CD4-positive, alpha-beta T cell treated with Interleukin-15 for 4 hours (primary cell): ENCODE data around the gene TEX14.
"Not testable (repeated sequence)": the region's sequence is repeated elsewhere in the genome, so short reads cannot be mapped to it uniquely, and the experiment has no call there.

Experiments
- DNase-seq: peaks from one replicate; pipeline ENCODE4 v3.0.0-alpha.2; 2020; ENCODE audit warnings: low spot score

TEX14 gene

GRCh38 chr17:58692239-58693055, 602 bp upstream of the TEX14 start, which contains the start of gene RAD51C:
Gene RAD51C, plus strand, starts transcription at chr17:58692602. Its CDS starts 42 bp downstream, at chr17:58692644.
- peak; percentile 87 for DNase-seq

- not testable (repeated sequence) for DNase-seq
These were observed 1.8 kb downstream of the TEX14 start for GRCh38 chr17:58690033-58690432.

DNA sequence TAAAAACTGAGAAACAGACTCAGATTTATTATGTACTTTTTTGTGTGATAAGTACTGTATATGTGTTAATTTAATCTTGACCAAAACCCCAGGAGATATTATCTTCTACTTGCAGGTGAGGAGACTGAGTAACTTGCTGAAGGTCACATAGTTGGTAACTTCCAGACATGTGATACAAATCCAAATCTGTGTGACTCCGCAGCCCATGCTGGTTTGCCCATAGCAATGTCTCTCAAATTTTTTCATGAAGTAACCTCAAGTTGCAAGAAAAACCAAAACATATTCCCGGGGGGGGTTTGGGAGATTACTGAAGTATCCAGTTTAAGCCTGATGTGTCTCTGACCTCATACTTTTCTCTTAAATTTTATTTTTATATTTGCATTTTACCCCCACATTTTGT, 3.3 kb downstream of the TEX14 start:
- no peak for DNase-seq

DNA sequence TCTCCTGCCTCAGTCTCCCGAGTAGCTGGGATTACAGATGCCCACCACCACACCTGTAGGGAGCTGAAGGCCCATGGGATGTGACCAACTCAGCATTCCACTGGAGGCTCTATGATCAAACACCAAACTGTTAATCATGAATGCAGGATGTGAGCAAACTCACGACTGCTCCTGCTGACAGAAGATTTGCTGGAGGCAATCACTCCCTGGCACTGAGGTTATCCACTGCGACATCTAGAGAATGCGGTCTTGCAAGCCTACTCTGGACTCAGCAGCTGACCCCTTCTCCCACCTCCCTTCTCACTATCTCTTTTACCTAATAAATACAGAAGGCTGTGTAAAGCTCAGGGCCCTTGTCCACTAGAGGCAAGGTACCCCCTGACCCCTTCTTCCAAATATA, 4.9 kb downstream of the TEX14 start:
- DNase-seq = no peak

DNA sequence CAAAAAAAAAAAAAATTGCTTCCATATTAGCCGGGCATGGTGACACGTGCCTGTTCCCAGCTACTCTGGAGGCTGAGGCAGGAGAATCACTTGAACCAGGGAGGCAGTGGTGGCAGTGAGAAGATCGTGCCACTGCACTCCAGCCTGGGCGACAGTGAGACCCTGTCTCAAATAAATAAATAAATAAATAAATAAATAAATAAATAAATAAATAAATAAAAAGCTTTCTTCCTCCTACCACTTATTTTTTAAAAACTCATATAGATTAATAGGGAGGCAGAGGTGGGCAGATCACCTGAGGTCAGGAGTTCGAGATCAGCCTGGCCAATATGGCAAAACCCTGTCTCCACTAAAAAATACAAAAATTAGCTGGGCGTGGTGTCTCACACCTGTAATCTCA, 7.4 kb downstream of the TEX14 start:
- not testable (repeated sequence) for DNase-seq

DNA sequence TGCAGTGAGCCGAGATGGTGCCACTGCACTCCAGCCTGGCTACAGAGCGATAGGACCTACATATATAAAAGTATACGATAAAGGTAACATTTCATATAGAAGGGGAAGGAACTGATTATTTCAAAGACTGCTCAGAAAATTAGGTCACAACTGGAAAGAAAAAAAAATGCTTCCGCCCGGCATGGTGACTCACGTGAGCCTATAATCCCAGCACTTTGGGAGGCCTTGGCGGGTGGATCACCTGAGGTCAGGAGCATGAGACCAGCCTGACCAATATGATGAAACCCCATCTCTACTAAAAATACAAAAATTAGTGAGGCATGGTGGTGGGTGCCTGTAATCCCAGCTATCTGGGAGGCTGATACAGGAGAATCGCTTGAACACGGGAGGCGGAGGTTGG, 7.8 kb downstream of the TEX14 start:
- DNase-seq = no peak

- DNase-seq = no peak
These were observed 11.8 kb downstream of the TEX14 start for GRCh38 chr17:58680038-58680369.

DNA sequence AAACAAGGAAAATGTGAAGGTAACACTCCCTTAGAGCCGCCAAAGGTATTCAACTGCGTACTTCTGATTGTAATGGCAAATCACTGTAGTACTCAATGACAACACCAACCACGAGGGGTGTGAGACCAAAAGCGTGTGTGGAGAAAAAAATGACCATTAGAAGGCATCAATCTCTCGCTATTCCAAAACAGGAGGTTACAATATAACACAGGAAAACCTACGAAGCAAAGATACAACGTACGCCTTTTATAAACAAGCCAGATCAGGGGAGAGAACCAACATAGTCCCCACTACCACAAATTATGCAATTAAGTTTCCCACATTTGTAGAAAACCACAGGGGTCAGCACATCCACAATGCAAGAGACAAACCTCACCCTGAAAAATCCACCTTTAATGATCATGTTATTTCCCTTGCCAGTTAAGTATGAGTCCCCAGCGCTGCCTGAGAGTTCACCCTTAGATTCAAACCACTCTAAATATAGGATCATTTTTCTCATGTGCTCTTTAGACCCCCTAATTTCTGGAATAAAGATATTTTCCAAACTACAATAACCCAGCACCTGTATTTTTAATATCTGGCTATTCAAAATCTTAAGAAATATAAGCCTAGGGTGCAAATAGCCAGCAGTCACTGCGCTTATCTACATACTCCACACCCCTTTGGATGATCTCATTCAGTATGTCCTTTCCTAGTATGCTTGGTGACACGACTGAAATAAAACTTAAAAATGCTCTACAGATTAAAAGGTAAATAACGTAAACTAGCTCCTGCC, 12.4 kb downstream of the TEX14 start:
- no peak for DNase-seq

- not testable (repeated sequence) for DNase-seq
These were observed 13.6 kb downstream of the TEX14 start for GRCh38 chr17:58678287-58678686.

GRCh38 chr17:58677194-58677880, 14.5 kb downstream of the TEX14 start:
- DNase-seq = no peak

GRCh38 chr17:58671969-58672368, 19.9 kb downstream of the TEX14 start:
- DNase-seq = no peak

GRCh38 chr17:58669853-58670252, 22.0 kb downstream of the TEX14 start:
- no peak for DNase-seq

DNA sequence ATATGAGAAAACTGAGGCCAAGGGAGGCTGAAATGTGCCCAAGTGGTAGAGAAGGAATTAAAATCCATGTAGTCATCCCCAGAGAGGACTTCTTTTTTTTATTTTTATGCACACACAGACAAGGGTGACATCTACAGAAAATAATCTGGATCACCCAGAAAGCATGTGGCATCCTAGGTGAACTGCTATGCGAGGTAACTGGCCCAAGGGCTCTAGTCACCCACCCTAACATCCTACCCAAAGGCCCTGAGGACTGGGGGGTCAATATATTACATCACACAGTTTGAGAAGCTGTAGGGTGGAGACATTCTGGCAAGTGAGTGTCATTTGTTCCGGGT, 23.3 kb downstream of the TEX14 start:
- no peak for DNase-seq

DNA sequence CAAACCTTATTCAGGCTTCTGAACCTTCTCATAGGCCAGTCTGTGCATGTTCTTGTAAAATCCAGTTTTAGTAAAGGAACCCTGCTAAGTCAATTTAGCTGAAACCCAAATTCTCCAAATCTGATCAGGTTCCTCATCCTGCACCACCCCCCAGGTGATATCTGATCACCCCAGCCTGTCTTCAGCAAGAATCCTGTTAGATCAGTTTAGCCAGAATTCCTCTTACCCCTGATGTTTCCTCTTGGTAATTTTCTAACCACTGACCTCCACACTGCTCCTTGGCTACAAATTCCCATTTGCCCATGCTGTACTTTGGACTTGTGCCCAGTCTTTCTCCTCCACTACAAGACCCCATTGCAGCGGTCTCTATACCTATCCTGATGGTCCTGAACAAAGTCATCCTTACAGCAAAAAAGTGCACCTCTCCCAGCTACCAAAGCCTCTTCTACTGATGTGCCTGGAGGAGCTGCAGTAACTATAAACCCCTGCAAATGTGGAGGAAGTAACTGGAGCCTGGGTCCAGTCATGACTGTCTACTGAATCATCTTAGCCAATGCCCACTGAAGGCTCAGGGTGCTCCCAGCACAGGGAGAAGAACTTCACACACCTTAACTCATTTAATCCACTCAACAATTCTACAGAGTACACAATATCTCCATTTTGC, 23.8 kb downstream of the TEX14 start:
- DNase-seq = no peak

DNA sequence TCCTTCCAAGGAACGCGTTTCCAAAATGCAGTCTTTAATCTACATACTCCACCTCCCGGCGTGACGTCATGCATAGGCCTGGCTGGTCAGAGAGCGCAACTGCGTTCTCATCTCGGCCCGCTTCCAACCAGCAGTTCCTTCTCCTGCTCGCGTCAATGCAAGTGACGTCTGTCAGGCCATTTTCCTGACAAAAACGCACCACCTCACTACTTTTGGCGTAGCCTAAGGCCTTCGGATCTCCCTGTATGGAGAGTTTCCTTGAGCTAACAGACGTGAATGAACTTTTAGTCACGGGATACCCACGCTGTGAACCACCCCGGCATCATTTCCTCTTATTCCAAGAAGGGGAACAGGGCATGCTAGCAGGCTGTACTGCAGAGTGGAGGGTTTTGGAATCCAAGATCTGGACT, 25.0 kb downstream of the TEX14 start:
- DNase-seq = peak; percentile 17

DNA sequence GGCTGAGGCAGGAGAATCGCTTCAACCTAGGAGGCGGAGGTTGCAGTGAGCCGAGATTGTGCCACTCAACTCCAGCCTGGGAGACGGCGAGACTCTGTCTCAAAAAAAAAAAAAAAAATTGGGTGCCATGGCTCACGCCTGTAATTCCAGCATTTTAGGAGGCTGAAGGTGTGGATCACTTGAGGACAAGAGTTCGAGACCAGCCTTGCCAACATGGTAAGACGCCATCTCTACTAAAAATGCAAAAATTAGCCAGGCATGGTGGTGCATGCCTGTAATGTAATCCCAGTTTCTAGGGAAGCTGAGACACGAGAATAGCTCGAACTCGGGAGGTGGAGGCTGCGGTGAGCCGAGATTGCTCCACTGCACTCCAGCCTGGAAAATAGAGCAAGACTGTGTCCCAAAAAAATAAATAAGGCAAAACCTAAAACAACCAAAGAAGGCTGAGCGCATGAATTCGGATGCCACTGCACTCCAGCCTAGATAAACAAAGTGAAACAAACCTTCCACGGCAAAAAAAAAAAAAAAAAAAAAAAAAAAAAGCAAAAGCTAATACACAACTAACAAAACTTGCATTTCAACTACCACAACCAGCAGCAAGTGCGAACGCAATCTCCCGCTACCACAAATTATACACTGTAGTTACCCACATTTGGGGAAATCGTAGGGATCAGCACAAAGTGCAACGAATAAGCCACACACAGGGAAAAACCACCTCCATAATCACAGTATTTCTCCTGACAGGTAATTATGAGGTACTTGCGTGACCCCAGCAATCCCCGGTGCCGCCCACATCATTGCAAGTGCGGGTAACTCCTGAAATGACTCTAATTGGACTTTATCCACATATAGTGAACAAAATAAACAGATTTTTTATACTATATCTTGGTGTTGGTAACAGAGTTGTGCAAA, 25.6 kb downstream of the TEX14 start:
- no peak for DNase-seq

GRCh38 chr17:58664302-58664701, 27.5 kb downstream of the TEX14 start:
- DNase-seq = no peak

- DNase-seq = no peak
These were observed 30.3 kb downstream of the TEX14 start for GRCh38 chr17:58661499-58661898.

GRCh38 chr17:58660621-58661020, 31.2 kb downstream of the TEX14 start:
- DNase-seq = no peak

GRCh38 chr17:58659714-58660084, 32.1 kb downstream of the TEX14 start:
- DNase-seq = not testable (repeated sequence)
